PFSK-1 (cell line): ENCODE results near the gene C11orf98.

ENCODE experiments used
- FOXP2 ChIP-seq: optimal IDR thresholded peaks from 2 replicates; pipeline ENCODE3; 2011; ENCODE audit warnings: borderline replicate concordance, control low read depth, inconsistent platforms; ENCODE audit not compliant: insufficient read depth; ENCODE audit errors: extremely low read length, extremely low read depth
- POLR2AphosphoS5 ChIP-seq: IDR thresholded peaks from 2 replicates; pipeline ENCODE4 v1.6.1; 2012; ENCODE audit warnings: low read depth, mild to moderate bottlenecking, control low read depth, low read length, moderate library complexity
- SIN3A ChIP-seq: IDR thresholded peaks from 2 replicates; pipeline ENCODE4 v1.6.1; 2012; ENCODE audit warnings: mild to moderate bottlenecking, low read length, moderate library complexity, borderline replicate concordance; ENCODE audit not compliant: insufficient read depth
- TAF1 ChIP-seq: IDR thresholded peaks from 2 replicates; pipeline ENCODE4 v1.6.1; 2012; ENCODE audit warnings: low read length, control low read depth, borderline replicate concordance; ENCODE audit not compliant: insufficient read depth
- TF ChIP-seq, protein P1 (sequence below), 2 experiments: IDR thresholded peaks; 2 replicates each; pipeline versions ENCODE4 v1.6.1 to v1.8.0; 2011 to 2012; ENCODE audit warnings: low read depth in 2 of 2, low read length in 2 of 2, control low read depth in 1 of 2, inconsistent platforms in 1 of 2, mild to moderate bottlenecking in 1 of 2, moderate library complexity in 1 of 2; ENCODE audit not compliant: insufficient read depth in 1 of 2

Gene C11orf98

DNA sequence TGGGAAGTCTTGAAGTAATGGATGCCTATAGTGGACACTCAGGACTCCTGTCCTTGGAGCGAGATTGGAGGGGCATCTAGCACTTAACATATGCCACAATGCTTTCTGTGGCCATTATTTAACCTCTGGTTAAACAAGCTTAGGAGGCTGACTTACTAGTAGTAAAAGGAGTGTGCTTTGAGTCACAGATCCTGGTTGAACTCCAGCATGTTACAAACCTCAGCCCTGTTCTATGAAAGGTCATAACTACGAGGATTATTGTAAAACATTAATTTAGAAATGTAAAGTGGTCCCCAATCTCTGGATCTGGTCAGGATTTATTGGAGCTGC is 8.2 kb upstream of the C11orf98 start:
- TF ChIP-seq, protein P1, sequence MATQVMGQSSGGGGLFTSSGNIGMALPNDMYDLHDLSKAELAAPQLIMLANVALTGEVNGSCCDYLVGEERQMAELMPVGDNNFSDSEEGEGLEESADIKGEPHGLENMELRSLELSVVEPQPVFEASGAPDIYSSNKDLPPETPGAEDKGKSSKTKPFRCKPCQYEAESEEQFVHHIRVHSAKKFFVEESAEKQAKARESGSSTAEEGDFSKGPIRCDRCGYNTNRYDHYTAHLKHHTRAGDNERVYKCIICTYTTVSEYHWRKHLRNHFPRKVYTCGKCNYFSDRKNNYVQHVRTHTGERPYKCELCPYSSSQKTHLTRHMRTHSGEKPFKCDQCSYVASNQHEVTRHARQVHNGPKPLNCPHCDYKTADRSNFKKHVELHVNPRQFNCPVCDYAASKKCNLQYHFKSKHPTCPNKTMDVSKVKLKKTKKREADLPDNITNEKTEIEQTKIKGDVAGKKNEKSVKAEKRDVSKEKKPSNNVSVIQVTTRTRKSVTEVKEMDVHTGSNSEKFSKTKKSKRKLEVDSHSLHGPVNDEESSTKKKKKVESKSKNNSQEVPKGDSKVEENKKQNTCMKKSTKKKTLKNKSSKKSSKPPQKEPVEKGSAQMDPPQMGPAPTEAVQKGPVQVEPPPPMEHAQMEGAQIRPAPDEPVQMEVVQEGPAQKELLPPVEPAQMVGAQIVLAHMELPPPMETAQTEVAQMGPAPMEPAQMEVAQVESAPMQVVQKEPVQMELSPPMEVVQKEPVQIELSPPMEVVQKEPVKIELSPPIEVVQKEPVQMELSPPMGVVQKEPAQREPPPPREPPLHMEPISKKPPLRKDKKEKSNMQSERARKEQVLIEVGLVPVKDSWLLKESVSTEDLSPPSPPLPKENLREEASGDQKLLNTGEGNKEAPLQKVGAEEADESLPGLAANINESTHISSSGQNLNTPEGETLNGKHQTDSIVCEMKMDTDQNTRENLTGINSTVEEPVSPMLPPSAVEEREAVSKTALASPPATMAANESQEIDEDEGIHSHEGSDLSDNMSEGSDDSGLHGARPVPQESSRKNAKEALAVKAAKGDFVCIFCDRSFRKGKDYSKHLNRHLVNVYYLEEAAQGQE (IDR thresholded peaks at IDR 0.05; ENCODE audit: insufficient read depth in 1 of 2, low read depth in 2 of 2, low read length in 2 of 2), result no peak
- TF ChIP-seq SIN3A, result no peak
- TF ChIP-seq POLR2AphosphoS5, result no peak
- no peak for TF ChIP-seq FOXP2
- TF ChIP-seq TAF1, result no peak

DNA sequence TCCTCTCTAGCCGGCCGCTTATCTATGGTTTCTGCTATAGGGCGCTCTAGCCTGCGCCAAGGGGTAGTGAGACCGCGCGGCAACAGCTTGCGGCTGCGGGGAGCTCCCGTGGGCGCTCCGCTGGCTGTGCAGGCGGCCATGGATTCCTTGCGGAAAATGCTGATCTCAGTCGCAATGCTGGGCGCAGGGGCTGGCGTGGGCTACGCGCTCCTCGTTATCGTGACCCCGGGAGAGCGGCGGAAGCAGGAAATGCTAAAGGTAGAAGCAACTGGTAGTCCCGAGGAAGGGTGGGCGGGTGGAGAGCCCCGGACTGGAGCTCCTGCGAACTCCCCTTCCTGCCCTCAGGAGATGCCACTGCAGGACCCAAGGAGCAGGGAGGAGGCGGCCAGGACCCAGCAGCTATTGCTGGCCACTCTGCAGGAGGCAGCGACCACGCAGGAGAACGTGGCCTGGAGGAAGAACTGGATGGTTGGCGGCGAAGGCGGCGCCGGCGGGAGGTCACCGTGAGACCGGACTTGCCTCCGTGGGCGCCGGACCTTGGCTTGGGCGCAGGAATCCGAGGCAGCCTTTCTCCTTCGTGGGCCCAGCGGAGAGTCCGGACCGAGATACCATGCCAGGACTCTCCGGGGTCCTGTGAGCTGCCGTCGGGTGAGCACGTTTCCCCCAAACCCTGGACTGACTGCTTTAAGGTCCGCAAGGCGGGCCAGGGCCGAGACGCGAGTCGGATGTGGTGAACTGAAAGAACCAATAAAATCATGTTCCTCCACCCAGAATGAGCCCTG is 6.8 kb upstream of the C11orf98 start, which contains the start of the genes LBHD1 and UQCC3:
Gene LBHD1 (minus strand): TSS at position 660 of the 782 bp plus-strand sequence. CDS start 2,236 bp downstream, outside the sequence.
Gene UQCC3 (plus strand): TSS at position 66 of the 782 bp plus-strand sequence. CDS start 73 bp downstream, at position 139.
- TF ChIP-seq, protein P1 (IDR thresholded peaks at IDR 0.05; ENCODE audit: insufficient read depth in 1 of 2, low read depth in 2 of 2, low read length in 2 of 2), result peak in 1 of 2 experiments; percentile 59; a peak in 1 of 4 replicates
- peak; percentile 69; the same call in 1 of the 2 replicates for TF ChIP-seq SIN3A
- TF ChIP-seq POLR2AphosphoS5, result peak; percentile 84
- no peak for TF ChIP-seq FOXP2
- TF ChIP-seq TAF1, result peak; percentile 92

DNA sequence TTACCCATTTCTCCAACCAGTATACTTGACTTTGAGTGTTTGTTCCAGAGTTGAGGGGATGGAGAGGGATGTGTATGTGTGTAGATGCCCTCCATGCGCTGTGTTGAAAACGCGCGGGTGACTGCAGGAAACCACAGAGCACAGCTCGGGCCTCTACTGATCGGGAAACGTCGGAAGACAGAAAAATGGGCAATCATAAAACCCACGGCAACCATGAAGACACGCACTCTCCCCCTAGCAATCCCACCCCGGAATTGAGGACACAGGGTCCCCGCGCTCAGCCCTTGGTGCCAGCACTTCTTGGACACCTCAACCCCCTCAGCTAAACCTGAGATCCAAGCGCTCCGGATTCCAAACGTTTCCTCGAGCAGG is 6.2 kb upstream of the C11orf98 start:
- TF ChIP-seq POLR2AphosphoS5, result no peak
- TF ChIP-seq TAF1, result no peak
- no peak for TF ChIP-seq SIN3A
- TF ChIP-seq, protein P1 (IDR thresholded peaks at IDR 0.05; ENCODE audit: insufficient read depth in 1 of 2, low read depth in 2 of 2, low read length in 2 of 2), result no peak
- TF ChIP-seq FOXP2, result no peak

DNA sequence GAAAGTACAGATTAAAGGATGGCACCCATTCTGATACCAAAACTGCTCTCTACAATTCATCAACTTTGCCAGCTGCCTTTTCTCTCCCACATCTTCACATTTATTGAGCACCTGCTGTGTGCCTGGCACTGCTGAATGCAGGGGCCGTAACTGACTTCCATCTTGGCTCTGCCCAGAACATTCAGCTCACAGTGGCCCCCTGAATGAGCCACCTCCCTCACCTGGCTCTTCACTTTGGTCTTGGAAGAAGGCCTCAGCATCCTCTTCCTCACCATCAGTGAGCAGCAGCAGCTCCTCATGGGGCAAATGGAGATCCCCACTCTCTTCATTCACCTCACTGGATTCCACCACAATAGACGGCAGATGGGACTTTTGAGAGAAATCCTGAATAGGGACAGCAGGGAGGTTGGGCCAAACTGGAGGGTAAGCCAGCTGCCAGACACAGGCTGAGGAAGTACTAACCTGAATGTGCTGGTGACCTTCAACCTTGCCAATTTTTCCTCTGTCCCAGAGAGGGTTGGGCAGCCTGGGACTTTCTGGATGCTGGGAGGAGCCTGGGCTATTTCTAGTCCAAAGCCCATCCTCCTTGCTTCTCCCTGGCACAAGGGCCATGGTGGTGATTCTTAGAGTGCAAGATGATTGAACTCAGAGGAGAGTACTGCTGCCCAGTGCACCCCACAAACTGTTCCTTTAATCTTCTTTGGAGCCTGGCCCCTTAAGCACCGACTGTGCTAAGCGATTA is 4.6 kb upstream of the C11orf98 start:
- TF ChIP-seq, protein P1 (IDR thresholded peaks at IDR 0.05; ENCODE audit: insufficient read depth in 1 of 2, low read depth in 2 of 2, low read length in 2 of 2), result no peak
- TF ChIP-seq SIN3A (no peak), FOXP2 (no peak), TAF1 (no peak), POLR2AphosphoS5 (no peak)
